GM18870 (cell line): ENCODE results near the gene AAR2.

Experiments used
- ATAC-seq: cut with Tn5 transposase; IDR thresholded peaks from one replicate; pipeline ENCODE4 v1.9.1; 2021; ENCODE audit warnings: moderate library complexity; ENCODE audit not compliant: unreplicated experiment

The AAR2 gene

GRCh38 chr20:36275441-36276189, 39.3 kb downstream of the AAR2 start:
- no peak for ATAC-seq

GRCh38 chr20:36277546-36277945, 41.3 kb downstream of the AAR2 start:
- no peak for ATAC-seq

GRCh38 chr20:36279362-36279761, 43.1 kb downstream of the AAR2 start:
- no peak for ATAC-seq

- ATAC-seq: no peak
Observed at GRCh38 chr20:36279776-36280175, 43.5 kb downstream of the AAR2 start.

- ATAC-seq: no peak
Observed at GRCh38 chr20:36281785-36282380, 45.6 kb downstream of the AAR2 start.

- no peak for ATAC-seq
Observed at GRCh38 chr20:36284751-36285150, 48.5 kb downstream of the AAR2 start.

GRCh38 chr20:36285746-36286447, 49.6 kb downstream of the AAR2 start:
- no peak for ATAC-seq

- no peak for ATAC-seq
Observed at GRCh38 chr20:36297656-36298055, 61.4 kb downstream of the AAR2 start.

- ATAC-seq: no peak
Observed at GRCh38 chr20:36298061-36298460, 61.8 kb downstream of the AAR2 start.

GRCh38 chr20:36298795-36299339, 62.6 kb downstream of the AAR2 start:
- ATAC-seq: no peak

- no peak for ATAC-seq
Observed at GRCh38 chr20:36299459-36299858, 63.2 kb downstream of the AAR2 start.

- no peak for ATAC-seq
Observed at GRCh38 chr20:36301359-36302119, 65.3 kb downstream of the AAR2 start.

GRCh38 chr20:36303020-36303595, 66.8 kb downstream of the AAR2 start:
- ATAC-seq: no peak

GRCh38 chr20:36303831-36304230, 67.6 kb downstream of the AAR2 start:
- no peak for ATAC-seq

GRCh38 chr20:36304786-36305495, 68.7 kb downstream of the AAR2 start:
- ATAC-seq: no peak

GRCh38 chr20:36305602-36306551, 69.6 kb downstream of the AAR2 start, which contains the start of gene DLGAP4:
Gene DLGAP4, plus strand, starts transcription at chr20:36306339. Its CDS starts 125,379 bp downstream, at chr20:36431718.
- no peak for ATAC-seq
